Astrocyte (in vitro differentiated cells and primary cell): Measurements from ENCODE around the gene LSG1. TPM values are rescaled to one million over a fixed set of nuclear protein-coding genes. Genes with fewer than 3 reads are reported as not detected.
A peak's percentile ranks its signal among the peaks of the same experiment; 100 is the strongest.

Experiments used
- DNase-seq: peaks from one replicate; pipeline ENCODE4 v3.0.0-alpha.2; 2010; ENCODE audit warnings: low read depth
- FAIRE-seq: peaks from 2 replicates; lab custom pipeline; 2011; peaks lifted over from hg19 to GRCh38; lab: Jason Lieb, UNC
- H2AFZ ChIP-seq: 2 replicates; pipeline ENCODE4 v1.6.0; 2012; ENCODE audit warnings: low read depth, low read length, inconsistent platforms
- H3K27ac ChIP-seq: 2 replicates; pipeline ENCODE4 v1.5.1; 2011; ENCODE audit warnings: low read depth, low read length, inconsistent platforms
- H3K27me3 ChIP-seq: 2 replicates; pipeline ENCODE4 v1.6.0; 2011; ENCODE audit warnings: low read length, inconsistent platforms; ENCODE audit not compliant: insufficient read depth
- H3K36me3 ChIP-seq: 2 replicates; pipeline ENCODE4 v1.5.1; 2011; ENCODE audit warnings: low read length, inconsistent platforms; ENCODE audit not compliant: insufficient read depth
- H3K4me1 ChIP-seq: 2 replicates; pipeline ENCODE4 v1.5.1; 2011; ENCODE audit warnings: low read length, inconsistent platforms; ENCODE audit not compliant: insufficient read depth
- H3K4me2 ChIP-seq: 2 replicates; pipeline ENCODE4 v1.6.0; 2012; ENCODE audit warnings: low read length, inconsistent platforms
- H3K4me3 ChIP-seq: 2 replicates; pipeline ENCODE4 v1.5.1; 2011; ENCODE audit warnings: low read depth, mild to moderate bottlenecking, low read length, inconsistent platforms; ENCODE audit not compliant: insufficient read depth
- H3K79me2 ChIP-seq: 2 replicates; pipeline ENCODE4 v1.6.0; 2012; ENCODE audit warnings: mild to moderate bottlenecking, low read length, inconsistent platforms; ENCODE audit not compliant: insufficient read depth
- H3K9ac ChIP-seq: 2 replicates; pipeline ENCODE4 v1.6.0; 2012; ENCODE audit warnings: mild to moderate bottlenecking, low read length, inconsistent platforms
- H3K9me3 ChIP-seq: 2 replicates; pipeline ENCODE4 v1.5.1; 2012; ENCODE audit warnings: low read depth, mild to moderate bottlenecking, low read length, inconsistent platforms; ENCODE audit not compliant: insufficient read depth
- H4K20me1 ChIP-seq: 2 replicates; pipeline ENCODE4 v1.6.0; 2012; ENCODE audit warnings: low read length, inconsistent platforms; ENCODE audit not compliant: insufficient read depth
- H3K27ac Mint-ChIP-seq: one replicate; pipeline ENCODE4 v1.8.0; 2021; ENCODE audit warnings: mild to moderate bottlenecking, mixed read lengths; ENCODE audit not compliant: unreplicated experiment
- H3K27me3 Mint-ChIP-seq: one replicate; pipeline ENCODE4 v1.8.0; 2021; ENCODE audit warnings: low read depth, mixed read lengths; ENCODE audit not compliant: unreplicated experiment
- H3K36me3 Mint-ChIP-seq: one replicate; pipeline ENCODE4 v1.8.0; 2021; ENCODE audit warnings: low read depth, mixed read lengths; ENCODE audit not compliant: unreplicated experiment
- H3K4me1 Mint-ChIP-seq: one replicate; pipeline ENCODE4 v1.8.0; 2021; ENCODE audit warnings: low read depth, mixed read lengths; ENCODE audit not compliant: unreplicated experiment
- H3K4me3 Mint-ChIP-seq: one replicate; pipeline ENCODE4 v1.8.0; 2021; ENCODE audit warnings: mild to moderate bottlenecking, moderate library complexity, mixed read lengths; ENCODE audit not compliant: unreplicated experiment
- H3K9me3 Mint-ChIP-seq: one replicate; pipeline ENCODE4 v1.8.0; 2021; ENCODE audit warnings: mild to moderate bottlenecking, mixed read lengths; ENCODE audit not compliant: unreplicated experiment
- CTCF ChIP-seq: IDR thresholded peaks from 2 replicates; pipeline ENCODE4 v1.5.1; 2011; ENCODE audit warnings: low read depth, mild to moderate bottlenecking, inconsistent platforms, low read length, moderate library complexity; ENCODE audit not compliant: insufficient read depth
- EZH2 ChIP-seq: IDR thresholded peaks from 2 replicates; pipeline ENCODE4 v1.6.1; 2012; ENCODE audit warnings: mild to moderate bottlenecking, low read length, inconsistent platforms; ENCODE audit not compliant: insufficient read depth
- total RNA-seq: library from RNA; stranded (reverse); gene quantifications from 2 replicates; pipeline ENCODE4 v1.2.1, GENCODE V29; 2021

Gene LSG1
- total RNA-seq, 1 donor from 2014 or later: 38.4 TPM

GRCh38 chr3:194592798-194593752, 78.9 kb downstream of the LSG1 start:
- peak overlapping the region; percentile 97 for H3K27ac ChIP-seq
- H2AFZ ChIP-seq: no peak overlapping the region
- H3K79me2 ChIP-seq: no peaks in the 10 kb centered on the region
- no peaks in the 10 kb centered on the region for H3K9me3 Mint-ChIP-seq
- H3K27me3 ChIP-seq: no peaks in the 10 kb centered on the region
- peak overlapping the region; percentile 76 for H3K4me2 ChIP-seq
- H3K4me1 Mint-ChIP-seq: peaks cover 14% of the 10 kb centered on the region
- H4K20me1 ChIP-seq: no peaks in the 10 kb centered on the region
- H3K4me3 ChIP-seq: no peak overlapping the region
- H3K4me3 Mint-ChIP-seq: peak overlapping the region; percentile 22
- peak overlapping the region; percentile 82 for H3K9ac ChIP-seq
- DNase-seq: peak; percentile 100
- TF ChIP-seq EZH2: no peak
- no peak for TF ChIP-seq CTCF
- peaks cover 6% of the 10 kb centered on the region for H3K36me3 Mint-ChIP-seq
- H3K36me3 ChIP-seq: peaks cover 9% of the 10 kb centered on the region
- peaks cover 37% of the 10 kb centered on the region for H3K4me1 ChIP-seq
- H3K27ac Mint-ChIP-seq: peak overlapping the region; percentile 91
- H3K9me3 ChIP-seq: no peaks in the 10 kb centered on the region
- H3K27me3 Mint-ChIP-seq: peaks cover 2% of the 10 kb centered on the region
- peak; percentile 98 for FAIRE-seq

Other genes starting within 250 kb of the LSG1 start
- gene ATP13A3, start 185.2 kb downstream of the LSG1 start, total RNA-seq: 76.3 and 79.2 TPM in 2 replicates
- gene TMEM44, start 38.8 kb downstream of the LSG1 start, total RNA-seq: 9.8 and 10.5 TPM in 2 replicates
- 6.0 and 7.6 TPM in 2 replicates for gene FAM43A, start 13.7 kb upstream of the LSG1 start, total RNA-seq